Fibroblast of lung (primary cell): ENCODE results near the gene PRDM16. TPM values are rescaled to one million over a fixed set of nuclear protein-coding genes. Genes with fewer than 3 reads are reported as not detected.

Source experiments
- DNase-seq, 2 donors: peaks; one replicate each; pipeline versions ENCODE4 v3.0.0 to v3.0.0-alpha.2; 2010; ENCODE audit warnings: low read depth in 2 of 2
- H2AFZ ChIP-seq: 2 replicates; pipeline ENCODE4 v1.5.1; 2012; ENCODE audit warnings: low read length, control low read depth, inconsistent platforms
- H3K27ac ChIP-seq: 2 replicates; pipeline ENCODE4 v1.5.1; 2011; ENCODE audit warnings: low read length, control low read depth; ENCODE audit not compliant: insufficient read depth
- H3K27me3 ChIP-seq: 2 replicates; pipeline ENCODE4 v1.5.1; 2011; ENCODE audit warnings: mild to moderate bottlenecking, low read length; ENCODE audit not compliant: control insufficient read depth, insufficient read depth
- H3K36me3 ChIP-seq: 2 replicates; pipeline ENCODE4 v1.5.1; 2011; ENCODE audit warnings: low read length; ENCODE audit not compliant: control insufficient read depth, insufficient read depth
- H3K4me1 ChIP-seq: 2 replicates; pipeline ENCODE4 v1.5.1; 2011; ENCODE audit warnings: low read length; ENCODE audit not compliant: control insufficient read depth, insufficient read depth; ENCODE audit errors: extremely low read depth
- H3K4me2 ChIP-seq: 2 replicates; pipeline ENCODE4 v1.5.1; 2011; ENCODE audit warnings: low read length, control low read depth; ENCODE audit not compliant: insufficient read depth; ENCODE audit errors: extremely low read depth
- H3K4me3 ChIP-seq, 4 experiments: fragments of 200-600 bp in 1 of 4; sonication (generic) in 1 of 4; replicated peaks in 1 of 4; 2 replicates each; pipeline ENCODE4 v1.5.1; 2011 to 2016; ENCODE audit warnings: low read length in 4 of 4, low read depth in 3 of 4, mild to moderate bottlenecking in 3 of 4, control low read depth in 2 of 4, inconsistent platforms in 1 of 4, mixed read lengths in 1 of 4; ENCODE audit not compliant: insufficient read depth in 1 of 4; ENCODE audit errors: control extremely low read depth in 1 of 4
- H3K79me2 ChIP-seq: 2 replicates; pipeline ENCODE4 v1.5.1; 2012; ENCODE audit warnings: mild to moderate bottlenecking, low read length, inconsistent platforms; ENCODE audit not compliant: control insufficient read depth, insufficient read depth
- H3K9ac ChIP-seq: 2 replicates; pipeline ENCODE4 v1.5.1; 2011; ENCODE audit warnings: mild to moderate bottlenecking, low read length, control low read depth; ENCODE audit not compliant: insufficient read depth
- H3K9me3 ChIP-seq: 2 replicates; pipeline ENCODE4 v1.5.1; 2012; ENCODE audit warnings: low read depth, low read length; ENCODE audit not compliant: control insufficient read depth, insufficient read depth
- H4K20me1 ChIP-seq: 2 replicates; pipeline ENCODE4 v1.5.1; 2011; ENCODE audit warnings: low read length; ENCODE audit not compliant: control insufficient read depth, insufficient read depth; ENCODE audit errors: extremely low read depth
- CTCF ChIP-seq, 2 donors: IDR thresholded peaks in 1 of 2; conservative IDR thresholded peaks in 1 of 2; 1 replicate in 1 of 2; 2 replicates in 1 of 2; pipeline ENCODE4 v1.5.1; 2011 to 2012; ENCODE audit warnings: low read length in 2 of 2, control low read depth in 1 of 2, inconsistent platforms in 1 of 2, low read depth in 1 of 2, mild to moderate bottlenecking in 1 of 2
- EZH2 ChIP-seq: IDR thresholded peaks from 2 replicates; pipeline ENCODE4 v1.5.1; 2012; ENCODE audit warnings: low read length, control low read depth, mild to moderate bottlenecking; ENCODE audit errors: missing control alignments
- polyA plus RNA-seq, 2 donors: library from polyadenylated mRNA; depleted of rRNA in 1 of 2; stranded (reverse) in 1 of 2; unstranded in 1 of 2; fragments of >200 nt; gene quantifications; 2 replicates each; pipeline ENCODE4 v1.2.1, GENCODE V29; 2011 to 2012; ENCODE audit warnings: missing spikeins in 1 of 2
- total RNA-seq: library from RNA; depleted of rRNA; stranded (reverse); fragments of >200 nt; gene quantifications from 2 replicates; pipeline ENCODE4 v1.2.1, GENCODE V29; 2014

Gene PRDM16
- total and polyA plus RNA-seq, 2 donors (not counting 1 experiment from before 2014, with no cell fraction given), result 0.30 to 1.8 TPM

- no peaks in the 10 kb centered on the region for H4K20me1 ChIP-seq
- H3K79me2 ChIP-seq, result no peaks in the 10 kb centered on the region
- no peak overlapping the region for H3K4me2 ChIP-seq
- no peak overlapping the region for H2AFZ ChIP-seq
- no peaks in the 10 kb centered on the region for H3K9me3 ChIP-seq
- TF ChIP-seq CTCF (conservative IDR thresholded peaks at IDR 0.05 in 1 of 2, IDR thresholded peaks at IDR 0.05 in 1 of 2; ENCODE audit: low read depth in 1 of 2, low read length in 2 of 2) (no peak), EZH2 (no peak)
- H3K27me3 ChIP-seq, result no peaks in the 10 kb centered on the region
- H3K4me1 ChIP-seq, result no peaks in the 10 kb centered on the region
- H3K36me3 ChIP-seq, result no peaks in the 10 kb centered on the region
- no peak overlapping the region for H3K4me3 ChIP-seq
- no peak overlapping the region for H3K9ac ChIP-seq
- peak in 1 of 2 donors; percentile 19 for DNase-seq
- H3K27ac ChIP-seq, result no peak overlapping the region
Observed at GRCh38 chr1:3161176-3161840, 92.3 kb downstream of the PRDM16 start.

- Histone ChIP-seq H4K20me1 (no peaks in the 10 kb centered on the region), H3K27ac (no peak overlapping the region), H3K9me3 (no peaks in the 10 kb centered on the region), H2AFZ (no peak overlapping the region), H3K36me3 (no peaks in the 10 kb centered on the region), H3K27me3 (no peaks in the 10 kb centered on the region), H3K4me2 (no peak overlapping the region), H3K79me2 (no peaks in the 10 kb centered on the region), H3K4me1 (no peaks in the 10 kb centered on the region), H3K4me3 (no peak overlapping the region), H3K9ac (no peak overlapping the region)
- peak in 1 of 2 donors; percentile 74 for DNase-seq
- TF ChIP-seq EZH2 (no peak), CTCF (conservative IDR thresholded peaks at IDR 0.05 in 1 of 2, IDR thresholded peaks at IDR 0.05 in 1 of 2; ENCODE audit: low read depth in 1 of 2, low read length in 2 of 2) (no peak)
Observed at GRCh38 chr1:3162322-3162882, 93.4 kb downstream of the PRDM16 start.

- Histone ChIP-seq H3K9me3 (no peaks in the 10 kb centered on the region), H3K27ac (no peak overlapping the region), H3K9ac (no peak overlapping the region), H3K4me2 (no peak overlapping the region), H3K27me3 (no peaks in the 10 kb centered on the region), H3K79me2 (no peaks in the 10 kb centered on the region), H2AFZ (no peak overlapping the region), H3K4me3 (no peak overlapping the region), H3K4me1 (no peaks in the 10 kb centered on the region), H4K20me1 (no peaks in the 10 kb centered on the region), H3K36me3 (no peaks in the 10 kb centered on the region)
- no peak for DNase-seq
- TF ChIP-seq CTCF (conservative IDR thresholded peaks at IDR 0.05 in 1 of 2, IDR thresholded peaks at IDR 0.05 in 1 of 2; ENCODE audit: low read depth in 1 of 2, low read length in 2 of 2) (no peak), EZH2 (no peak)
Observed at GRCh38 chr1:3163356-3163755, 94.4 kb downstream of the PRDM16 start.
